ENCODE results near the gene GSC2. TPM values are rescaled to one million over a fixed set of nuclear protein-coding genes. Genes with fewer than 3 reads are reported as not detected.
A peak's percentile ranks its signal among the peaks of the same experiment; 100 is the strongest.

The GSC2 gene
- polyA plus RNA-seq, 3 donors: not detected

DNA sequence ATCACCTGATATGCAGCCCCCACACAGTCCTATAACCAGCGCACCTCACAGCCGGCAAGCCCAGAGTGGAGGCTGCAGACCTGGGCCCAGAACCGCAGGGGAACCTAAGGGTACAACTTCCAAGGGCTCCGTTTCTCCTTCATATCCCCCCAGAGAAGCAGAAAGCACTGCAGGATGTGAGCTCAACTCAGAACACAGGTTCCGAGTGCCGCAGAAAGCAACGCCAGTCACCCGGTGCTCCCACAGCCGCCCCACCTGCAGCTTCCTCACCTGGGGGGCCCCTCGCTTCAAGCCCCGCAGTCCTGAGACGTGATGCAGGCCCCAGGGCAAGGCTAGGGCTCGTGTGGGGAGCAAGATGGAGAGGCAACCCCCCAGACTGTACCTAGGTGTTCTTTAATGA, 16.5 kb downstream of the GSC2 start:
- H3K36me3 Mint-ChIP-seq: peaks cover 63 to 74% of the 10 kb centered on the region in 2 donors
- intact Hi-C loops (cut with micrococcal nuclease): no loop called here
- H3K9ac ChIP-seq (ENCODE audit: insufficient read depth, low read length, poor library complexity, severe bottlenecking): no peak overlapping the region

DNA sequence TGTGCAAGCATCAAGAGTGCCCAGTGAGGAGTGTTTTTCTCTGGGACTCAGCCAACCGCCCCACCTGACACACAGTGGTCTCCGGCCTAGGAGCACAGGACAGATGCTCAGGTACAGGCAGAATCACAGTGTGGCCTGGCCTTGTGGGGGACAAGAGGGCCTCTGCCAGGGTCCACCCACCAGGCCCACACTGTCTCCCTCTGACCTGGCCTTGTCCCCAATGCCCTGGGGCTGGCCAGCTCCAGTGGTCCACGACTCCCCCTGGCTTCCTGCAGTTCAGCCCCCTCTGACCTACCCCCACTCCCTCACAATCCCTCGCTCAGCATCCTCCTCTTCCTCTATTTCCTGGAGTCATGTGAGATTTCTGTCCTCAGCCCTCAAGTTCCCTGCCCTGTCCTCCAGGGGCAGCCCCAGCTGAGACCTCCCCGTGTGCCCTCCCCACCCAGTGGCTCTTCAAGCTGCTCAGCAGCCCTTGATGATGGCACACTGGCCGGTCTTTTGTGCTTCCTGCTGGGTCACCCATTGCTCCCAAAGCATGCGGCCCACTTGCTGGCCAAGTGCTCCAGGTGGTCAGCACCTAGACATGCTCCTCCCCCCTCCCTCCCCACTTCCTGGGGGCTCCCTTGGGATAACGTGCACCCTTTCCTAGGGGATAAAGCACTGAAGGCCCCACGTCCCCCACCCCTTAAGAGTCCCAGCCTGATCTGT, 17.2 kb downstream of the GSC2 start:
- Histone ChIP-seq H3K79me2 (ENCODE audit: insufficient read depth, low read length) (no peaks in the 10 kb centered on the region), H3K27ac (ENCODE audit: low read depth in 1 of 2, low read length in 2 of 2) (no peak overlapping the region), H3K4me3 (replicated peaks in 1 of 3; ENCODE audit: low read depth in 2 of 3, low read length in 3 of 3) (no peak overlapping the region), H3K4me2 (replicated peaks; ENCODE audit: extremely low read depth, low read length, poor library complexity, severe bottlenecking) (no peak overlapping the region), H2AFZ (ENCODE audit: insufficient read depth, low read depth, low read length, poor library complexity, severe bottlenecking) (no peak overlapping the region), H3K9me3 (replicated peaks in 1 of 2; ENCODE audit: control insufficient read depth in 1 of 2, insufficient read depth in 1 of 2, low read length in 2 of 2) (no peaks in the 10 kb centered on the region), H3K9ac (ENCODE audit: insufficient read depth, low read length, poor library complexity, severe bottlenecking) (no peak overlapping the region), H3K27me3 (ENCODE audit: control insufficient read depth in 2 of 2, insufficient read depth in 2 of 2, low read length in 2 of 2) (no peaks in the 10 kb centered on the region), H4K20me1 (ENCODE audit: insufficient read depth, low read length) (no peaks in the 10 kb centered on the region), H3K4me1 (ENCODE audit: control insufficient read depth in 1 of 2, insufficient read depth in 2 of 2, low read length in 2 of 2) (no peaks in the 10 kb centered on the region), H3K36me3 (replicated peaks in 1 of 2; ENCODE audit: control insufficient read depth in 1 of 2, insufficient read depth in 2 of 2, low read length in 2 of 2) (peaks cover 62 to 70% of the 10 kb centered on the region in 2 donors)
- Mint-ChIP-seq H3K36me3 (peaks cover 59 to 67% of the 10 kb centered on the region in 2 donors), H3K27me3 (ENCODE audit: low read depth in 3 of 3) (peaks cover 0 to 3% (median 2%) of the 10 kb centered on the region in 3 donors), H3K27ac (peak overlapping the region in 3 of 7 donors; percentile 26 to 72 (median 43)), H3K4me1 (peaks cover 1% of the 10 kb centered on the region), H3K4me3 (no peak overlapping the region), H3K9me3 (no peaks in the 10 kb centered on the region)
- intact Hi-C loops (cut with micrococcal nuclease): no loop called here
- TF ChIP-seq, protein P1, sequence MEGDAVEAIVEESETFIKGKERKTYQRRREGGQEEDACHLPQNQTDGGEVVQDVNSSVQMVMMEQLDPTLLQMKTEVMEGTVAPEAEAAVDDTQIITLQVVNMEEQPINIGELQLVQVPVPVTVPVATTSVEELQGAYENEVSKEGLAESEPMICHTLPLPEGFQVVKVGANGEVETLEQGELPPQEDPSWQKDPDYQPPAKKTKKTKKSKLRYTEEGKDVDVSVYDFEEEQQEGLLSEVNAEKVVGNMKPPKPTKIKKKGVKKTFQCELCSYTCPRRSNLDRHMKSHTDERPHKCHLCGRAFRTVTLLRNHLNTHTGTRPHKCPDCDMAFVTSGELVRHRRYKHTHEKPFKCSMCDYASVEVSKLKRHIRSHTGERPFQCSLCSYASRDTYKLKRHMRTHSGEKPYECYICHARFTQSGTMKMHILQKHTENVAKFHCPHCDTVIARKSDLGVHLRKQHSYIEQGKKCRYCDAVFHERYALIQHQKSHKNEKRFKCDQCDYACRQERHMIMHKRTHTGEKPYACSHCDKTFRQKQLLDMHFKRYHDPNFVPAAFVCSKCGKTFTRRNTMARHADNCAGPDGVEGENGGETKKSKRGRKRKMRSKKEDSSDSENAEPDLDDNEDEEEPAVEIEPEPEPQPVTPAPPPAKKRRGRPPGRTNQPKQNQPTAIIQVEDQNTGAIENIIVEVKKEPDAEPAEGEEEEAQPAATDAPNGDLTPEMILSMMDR (IDR thresholded peaks at IDR 0.05): no peak
- WGBS (ENCODE audit: insufficient coverage): 87% methylated on average over 7 of the region's 9 CpGs
- no peak for DNase-seq

More for the DNA sequence above, 16.5 kb downstream of the GSC2 start:
- Histone ChIP-seq H3K79me2 (ENCODE audit: insufficient read depth, low read length) (no peaks in the 10 kb centered on the region), H3K4me2 (replicated peaks; ENCODE audit: extremely low read depth, low read length, poor library complexity, severe bottlenecking) (no peak overlapping the region), H3K9me3 (replicated peaks in 1 of 2; ENCODE audit: control insufficient read depth in 1 of 2, insufficient read depth in 1 of 2, low read length in 2 of 2) (no peaks in the 10 kb centered on the region), H3K36me3 (replicated peaks in 1 of 2; ENCODE audit: control insufficient read depth in 1 of 2, insufficient read depth in 2 of 2, low read length in 2 of 2) (peaks cover 70 to 77% of the 10 kb centered on the region in 2 donors), H3K27ac (ENCODE audit: low read depth in 1 of 2, low read length in 2 of 2) (no peak overlapping the region), H2AFZ (ENCODE audit: insufficient read depth, low read depth, low read length, poor library complexity, severe bottlenecking) (no peak overlapping the region), H3K4me1 (ENCODE audit: control insufficient read depth in 1 of 2, insufficient read depth in 2 of 2, low read length in 2 of 2) (no peaks in the 10 kb centered on the region), H4K20me1 (ENCODE audit: insufficient read depth, low read length) (no peaks in the 10 kb centered on the region), H3K27me3 (ENCODE audit: control insufficient read depth in 2 of 2, insufficient read depth in 2 of 2, low read length in 2 of 2) (no peaks in the 10 kb centered on the region), H3K4me3 (replicated peaks in 1 of 3; ENCODE audit: low read depth in 2 of 3, low read length in 3 of 3) (no peak overlapping the region)
- Mint-ChIP-seq H3K27me3 (ENCODE audit: low read depth in 3 of 3) (peaks cover 0 to 3% (median 2%) of the 10 kb centered on the region in 3 donors), H3K27ac (peak overlapping the region in 1 of 7 donors; percentile 26), H3K4me3 (no peak overlapping the region), H3K9me3 (no peaks in the 10 kb centered on the region), H3K4me1 (peaks cover 1% of the 10 kb centered on the region)
- WGBS (ENCODE audit: insufficient coverage): 98% methylated on average over 13 of the region's 13 CpGs
- DNase-seq: no peak
- TF ChIP-seq, protein P1 (IDR thresholded peaks at IDR 0.05): no peak
